Bronchial epithelial cell (primary cell): ENCODE data around the gene LIMS2. TPM values are rescaled to one million over a fixed set of nuclear protein-coding genes. Genes with fewer than 3 reads are reported as not detected.

ENCODE experiments used
- DNase-seq: peaks from one replicate; pipeline ENCODE4 v3.0.0-alpha.2; 2010; ENCODE audit warnings: low read depth
- FAIRE-seq: peaks from 2 replicates; lab custom pipeline; 2011; peaks lifted over from hg19 to GRCh38; lab: Jason Lieb, UNC
- H3K27me3 ChIP-seq: 2 replicates; pipeline ENCODE4 v1.5.1; 2011; ENCODE audit warnings: low read length; ENCODE audit not compliant: control insufficient read depth, insufficient read depth
- H3K36me3 ChIP-seq: 2 replicates; pipeline ENCODE4 v1.5.1; 2011; ENCODE audit warnings: low read length; ENCODE audit not compliant: control insufficient read depth, insufficient read depth
- H3K4me3 ChIP-seq: 2 replicates; pipeline ENCODE4 v1.5.1; 2011; ENCODE audit warnings: mild to moderate bottlenecking, low read depth, low read length, control low read depth
- CTCF ChIP-seq: IDR thresholded peaks from 2 replicates; pipeline ENCODE4 v1.5.1; 2011; ENCODE audit warnings: mild to moderate bottlenecking, moderate library complexity, low read length, control low read depth, inconsistent platforms; ENCODE audit not compliant: insufficient read depth, severe bottlenecking
- total RNA-seq: library from RNA; depleted of rRNA; stranded (reverse); fragments of >200 nt; gene quantifications from 2 replicates; pipeline ENCODE4 v1.2.1, GENCODE V29; 2014

The LIMS2 gene
- total RNA-seq, 1 donor from 2014 or later = 0.79 TPM

- Histone ChIP-seq H3K4me3 (no peak overlapping the region), H3K36me3 (no peaks in the 10 kb centered on the region), H3K27me3 (no peaks in the 10 kb centered on the region)
- no peak for FAIRE-seq
- no peak for DNase-seq
- no peak for TF ChIP-seq CTCF
Observed at GRCh38 chr2:127697482-127698180, 22.3 kb upstream of the LIMS2 start.

GRCh38 chr2:127695491-127696472 is 20.5 kb upstream of the LIMS2 start:
- DNase-seq = peak; percentile 39
- FAIRE-seq = no peak
- H3K27me3 ChIP-seq = no peaks in the 10 kb centered on the region
- no peaks in the 10 kb centered on the region for H3K36me3 ChIP-seq
- peak; percentile 42 for TF ChIP-seq CTCF
- peak overlapping the region; percentile 21 for H3K4me3 ChIP-seq

GRCh38 chr2:127694986-127695385 is 19.7 kb upstream of the LIMS2 start:
- no peak for TF ChIP-seq CTCF
- FAIRE-seq (no peak), DNase-seq (no peak)
- H3K27me3 ChIP-seq = no peaks in the 10 kb centered on the region
- H3K36me3 ChIP-seq = no peaks in the 10 kb centered on the region
- no peak overlapping the region for H3K4me3 ChIP-seq

- FAIRE-seq = no peak
- no peak for DNase-seq
- TF ChIP-seq CTCF = no peak
- no peaks in the 10 kb centered on the region for H3K36me3 ChIP-seq
- H3K4me3 ChIP-seq = no peak overlapping the region
- H3K27me3 ChIP-seq = no peaks in the 10 kb centered on the region
Observed at GRCh38 chr2:127690696-127691095, 15.4 kb upstream of the LIMS2 start.

- Histone ChIP-seq H3K36me3 (no peaks in the 10 kb centered on the region), H3K27me3 (no peaks in the 10 kb centered on the region), H3K4me3 (no peak overlapping the region)
- no peak for TF ChIP-seq CTCF
- DNase-seq = no peak
- FAIRE-seq = no peak
Observed at GRCh38 chr2:127688405-127688804, 13.1 kb upstream of the LIMS2 start.
